ENCODE data around the gene DPP8. TPM values are rescaled to one million over a fixed set of nuclear protein-coding genes. Genes with fewer than 3 reads are reported as not detected.

DPP8 gene
- total RNA-seq, 2 donors from 2014 or later, result 34.2 to 34.3 TPM

GRCh38 chr15:65418596-65418995 is 98.9 kb downstream of the DPP8 start:
- TF ChIP-seq CTCF (IDR thresholded peaks at IDR 0.05), result no peak
- no peaks in the 10 kb centered on the region for H3K36me3 ChIP-seq
- no peak overlapping the region for H3K9ac ChIP-seq (ENCODE audit: low read depth in 2 of 2, low read length in 2 of 2)
- no peak overlapping the region for H3K27ac ChIP-seq
- no peaks in the 10 kb centered on the region for H3K9me3 ChIP-seq
- intact Hi-C loops (cut with DNase I), result no loop called here
- H3K4me3 ChIP-seq, result no peak overlapping the region
- no peak for DNase-seq
- H3K4me1 ChIP-seq, result no peaks in the 10 kb centered on the region
- peaks cover 20% of the 10 kb centered on the region for H3K27me3 ChIP-seq

GRCh38 chr15:65416845-65417416 is 100.6 kb downstream of the DPP8 start:
- peak; percentile 41 for DNase-seq
- H3K27ac ChIP-seq, result peak overlapping the region; percentile 27

GRCh38 chr15:65414841-65415621 is 102.5 kb downstream of the DPP8 start:
- H3K9ac ChIP-seq (ENCODE audit: low read depth in 2 of 2, low read length in 2 of 2), result peak overlapping the region in 1 of 2 donors; percentile 2
- H3K36me3 ChIP-seq, result no peaks in the 10 kb centered on the region
- TF ChIP-seq CTCF (IDR thresholded peaks at IDR 0.05), result no peak
- H3K4me3 ChIP-seq, result no peak overlapping the region
- no peaks in the 10 kb centered on the region for H3K27me3 ChIP-seq
- no peaks in the 10 kb centered on the region for H3K4me1 ChIP-seq
- intact Hi-C loops (cut with DNase I), result no loop called here
- H3K9me3 ChIP-seq, result no peaks in the 10 kb centered on the region
- DNase-seq, result no peak
- H3K27ac ChIP-seq, result peak overlapping the region; percentile 61

More at GRCh38 chr15:65416845-65417416, 100.6 kb downstream of the DPP8 start:
- Histone ChIP-seq H3K9me3 (no peaks in the 10 kb centered on the region), H3K36me3 (no peaks in the 10 kb centered on the region), H3K9ac (ENCODE audit: low read depth in 2 of 2, low read length in 2 of 2) (peak overlapping the region in 1 of 2 donors; percentile 40), H3K27me3 (peaks cover 14% of the 10 kb centered on the region), H3K4me3 (no peak overlapping the region), H3K4me1 (no peaks in the 10 kb centered on the region)
- TF ChIP-seq CTCF (IDR thresholded peaks at IDR 0.05), result no peak
- intact Hi-C loops (cut with DNase I), result no loop called here

- intact Hi-C loops (cut with DNase I), result no loop called here
- no peak overlapping the region for H3K9ac ChIP-seq (ENCODE audit: low read depth in 2 of 2, low read length in 2 of 2)
- H3K27me3 ChIP-seq, result no peaks in the 10 kb centered on the region
These were observed 103.7 kb downstream of the DPP8 start for GRCh38 chr15:65413760-65414144.

More at GRCh38 chr15:65413760-65414144, 103.7 kb downstream of the DPP8 start:
- DNase-seq, result no peak
- H3K9me3 ChIP-seq, result no peaks in the 10 kb centered on the region
- H3K4me1 ChIP-seq, result no peaks in the 10 kb centered on the region
- H3K4me3 ChIP-seq, result no peak overlapping the region
- H3K27ac ChIP-seq, result no peak overlapping the region
- TF ChIP-seq CTCF (IDR thresholded peaks at IDR 0.05), result no peak
- no peaks in the 10 kb centered on the region for H3K36me3 ChIP-seq
